ENCODE results near the gene ULK3. TPM values are rescaled to one million over a fixed set of nuclear protein-coding genes. Genes with fewer than 3 reads are reported as not detected.

Gene ULK3
- total and polyA plus RNA-seq, 10 donors, result 33.2 to 74.6 (median 60.3) TPM

- 35 to 49% (median 42%) methylated on average over 4 to 5 of the region's 5 CpGs for WGBS, 5 donors
- intact Hi-C loops (cut with DNase I; ENCODE audit: low total_unique reads), result no loop called here
- H3K27me3 ChIP-seq (replicated peaks in 1 of 7), result no peaks in the 10 kb centered on the region
- H3K9me3 ChIP-seq, result no peaks in the 10 kb centered on the region
- peaks cover 0 to 51% (median 26%) of the 10 kb centered on the region in 6 donors for H3K36me3 ChIP-seq
- no peak for DNase-seq
- peaks cover 0 to 19% (median 1%) of the 10 kb centered on the region in 6 donors for H3K4me1 ChIP-seq
- TF ChIP-seq CTCF (IDR thresholded peaks at IDR 0.05 in 8 of 11, conservative IDR thresholded peaks at IDR 0.05 in 3 of 11) (peak; percentile 35 to 83 (median 73)), POLR2A (IDR thresholded peaks at IDR 0.05) (no peak), POLR2AphosphoS5 (IDR thresholded peaks at IDR 0.05) (peak in 1 of 3 donors; percentile 31)
- H3K4me3 ChIP-seq, result no peak overlapping the region
- H3K27ac ChIP-seq, result no peak overlapping the region
Measured at GRCh38 chr15:74835312-74835823, 7.6 kb downstream of the ULK3 start.

- TF ChIP-seq POLR2AphosphoS5 (IDR thresholded peaks at IDR 0.05), result no peak
- TF ChIP-seq CTCF (IDR thresholded peaks at IDR 0.05 in 8 of 11, conservative IDR thresholded peaks at IDR 0.05 in 3 of 11), result no peak
- no peak for TF ChIP-seq POLR2A (IDR thresholded peaks at IDR 0.05)
- Histone ChIP-seq H3K4me3 (no peak overlapping the region), H3K4me1 (peaks cover 0 to 19% (median 1%) of the 10 kb centered on the region in 6 donors), H3K27ac (no peak overlapping the region), H3K27me3 (replicated peaks in 1 of 7) (peaks cover 0 to 4% (median 0%) of the 10 kb centered on the region in 7 donors), H3K36me3 (peaks cover 0 to 33% (median 16%) of the 10 kb centered on the region in 6 donors), H3K9me3 (no peaks in the 10 kb centered on the region)
- 50 to 66% (median 56%) methylated on average over 7 to 12 of the region's 12 CpGs for WGBS, 5 donors
- intact Hi-C loops (cut with DNase I; ENCODE audit: low total_unique reads), result no loop called here
- no peak for DNase-seq
Measured at GRCh38 chr15:74833376-74834107, 9.4 kb downstream of the ULK3 start.

DNA sequence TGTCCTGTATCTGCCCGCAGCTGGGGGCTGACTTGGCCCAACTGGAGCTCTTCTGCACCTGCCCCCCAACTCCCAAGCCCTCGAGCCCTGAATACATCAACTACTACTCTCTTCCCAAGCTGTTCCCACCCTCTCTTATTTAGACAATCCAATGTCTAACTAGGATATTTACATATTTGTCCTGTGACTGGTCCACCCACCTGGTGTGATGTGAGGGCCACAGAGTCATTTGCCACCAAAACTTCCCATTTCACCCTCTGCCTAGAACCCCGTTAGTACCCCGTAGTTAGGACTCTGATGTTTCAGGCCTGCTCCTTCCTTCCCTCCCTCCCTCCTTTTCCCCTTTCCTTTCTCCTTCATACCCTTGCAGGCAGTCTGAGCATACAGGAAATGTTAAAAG, 10.1 kb downstream of the ULK3 start:
- Histone ChIP-seq H3K27ac (no peak overlapping the region), H3K9me3 (no peaks in the 10 kb centered on the region), H3K4me3 (no peak overlapping the region), H3K27me3 (replicated peaks in 1 of 7) (peaks cover 0 to 11% (median under 1%) of the 10 kb centered on the region in 7 donors), H3K4me1 (peaks cover 0 to 19% (median 1%) of the 10 kb centered on the region in 6 donors), H3K36me3 (peaks cover 0 to 26% (median 11%) of the 10 kb centered on the region in 6 donors)
- intact Hi-C loops (cut with DNase I; ENCODE audit: low total_unique reads), result no loop called here
- 48 to 64% (median 61%) methylated on average over 4 of the region's 4 CpGs for WGBS, 5 donors
- DNase-seq, result no peak
- TF ChIP-seq POLR2AphosphoS5 (IDR thresholded peaks at IDR 0.05) (no peak), CTCF (IDR thresholded peaks at IDR 0.05 in 8 of 11, conservative IDR thresholded peaks at IDR 0.05 in 3 of 11) (no peak), POLR2A (IDR thresholded peaks at IDR 0.05) (no peak)

DNA sequence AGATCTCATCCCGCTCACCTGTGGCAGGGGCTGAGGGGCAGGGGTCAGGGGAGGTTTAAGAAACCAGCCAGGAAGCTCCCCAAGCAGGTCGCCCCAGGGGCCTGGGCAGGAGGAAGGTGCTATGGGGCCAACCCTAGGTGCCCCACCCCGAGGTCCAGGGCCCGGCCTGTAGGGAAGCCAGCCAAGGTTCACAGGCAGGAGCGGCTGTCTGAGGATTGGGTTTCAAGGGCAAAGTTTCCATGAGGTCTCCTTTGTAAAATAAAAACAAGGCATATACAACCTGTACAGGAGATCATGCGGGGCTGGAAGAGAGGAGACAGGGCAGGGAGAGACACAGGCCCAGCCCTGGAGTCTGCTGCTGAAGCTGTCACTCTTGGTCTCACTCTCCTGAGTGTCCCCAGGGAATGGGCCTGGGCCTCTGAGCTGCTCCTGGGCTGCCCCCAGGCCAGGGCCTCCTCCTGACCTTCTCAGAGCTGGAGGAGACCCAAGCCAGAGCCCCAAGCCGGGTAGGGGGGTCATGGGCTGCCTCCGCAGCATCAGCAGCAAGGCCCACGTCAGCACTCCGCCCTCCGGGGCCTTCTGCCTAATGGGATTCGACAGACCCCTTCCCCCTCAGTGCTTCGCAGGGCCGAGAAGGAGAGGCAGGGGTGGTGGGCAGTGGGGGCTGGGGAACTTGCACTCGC, 11.0 kb downstream of the ULK3 start:
- Histone ChIP-seq H3K27me3 (replicated peaks in 1 of 7) (peaks cover 0 to 20% (median 5%) of the 10 kb centered on the region in 7 donors), H3K4me1 (peaks cover 0 to 21% (median 1%) of the 10 kb centered on the region in 6 donors), H3K36me3 (peaks cover 0 to 17% (median 9%) of the 10 kb centered on the region in 6 donors), H3K4me3 (no peak overlapping the region), H3K9me3 (no peaks in the 10 kb centered on the region), H3K27ac (no peak overlapping the region)
- no peak for DNase-seq
- 77 to 87% (median 81%) methylated on average over 13 to 15 of the region's 15 CpGs for WGBS, 5 donors
- intact Hi-C loops (cut with DNase I; ENCODE audit: low total_unique reads), result no loop called here
- no peak for TF ChIP-seq POLR2A (IDR thresholded peaks at IDR 0.05)
- TF ChIP-seq POLR2AphosphoS5 (IDR thresholded peaks at IDR 0.05), result peak in 2 of 3 donors; percentile 12 to 16
- no peak for TF ChIP-seq CTCF (IDR thresholded peaks at IDR 0.05 in 8 of 11, conservative IDR thresholded peaks at IDR 0.05 in 3 of 11)

All from spleen (tissue), 11 donors.